Cardiac muscle cell (in vitro differentiated cells and primary cell): ENCODE results near the gene CPB2. TPM values are rescaled to one million over a fixed set of nuclear protein-coding genes. Genes with fewer than 3 reads are reported as not detected.

Experiments used
- DNase-seq, 2 donors: peaks; one replicate each; pipeline versions ENCODE4 v3.0.0 to v3.0.0-alpha.2; 2010 to 2017; ENCODE audit warnings: low read depth in 1 of 2, low spot score in 1 of 2
- H3K27ac ChIP-seq: fragments of 200-600 bp; sonication (generic); 2 replicates; pipeline ENCODE4 v1.5.1; 2016
- H3K27me3 ChIP-seq: fragments of 200-600 bp; sonication (generic); 2 replicates; pipeline ENCODE4 v1.6.0; 2016; ENCODE audit warnings: control low read depth
- H3K36me3 ChIP-seq: fragments of 200-600 bp; sonication (generic); 2 replicates; pipeline ENCODE4 v1.5.1; 2016; ENCODE audit warnings: control low read depth
- H3K4me1 ChIP-seq: fragments of 200-600 bp; sonication (generic); 2 replicates; pipeline ENCODE4 v1.8.1; 2017; ENCODE audit warnings: low read depth, mild to moderate bottlenecking, mixed run types
- H3K4me3 ChIP-seq: fragments of 200-600 bp; sonication (generic); 2 replicates; pipeline ENCODE4 v1.5.1; 2016; ENCODE audit warnings: mild to moderate bottlenecking
- H3K9me3 ChIP-seq: fragments of 200-600 bp; sonication (generic); 2 replicates; pipeline ENCODE4 v1.5.1; 2017; ENCODE audit warnings: low read depth, mild to moderate bottlenecking, control low read depth
- polyA plus RNA-seq: library from polyadenylated mRNA; unstranded; fragments of >200 nt; fragmentation: Nextera tagmentation; extraction: Ambion mirVana; gene quantifications from 2 replicates; pipeline ENCODE4 v1.2.1, GENCODE V29; 2016
- total RNA-seq: library from RNA; depleted of rRNA; stranded (reverse); fragments of >200 nt; gene quantifications from 2 replicates; pipeline ENCODE4 v1.2.3, GENCODE V29; 2016
- TF ChIP-seq, protein P1 (sequence below): IDR thresholded peaks from 2 replicates; pipeline ENCODE4 v1.5.1; 2012; ENCODE audit warnings: low read depth, mild to moderate bottlenecking, low read length

Gene CPB2
- total and polyA plus RNA-seq, 2 experiments from 2014 or later = not detected

DNA sequence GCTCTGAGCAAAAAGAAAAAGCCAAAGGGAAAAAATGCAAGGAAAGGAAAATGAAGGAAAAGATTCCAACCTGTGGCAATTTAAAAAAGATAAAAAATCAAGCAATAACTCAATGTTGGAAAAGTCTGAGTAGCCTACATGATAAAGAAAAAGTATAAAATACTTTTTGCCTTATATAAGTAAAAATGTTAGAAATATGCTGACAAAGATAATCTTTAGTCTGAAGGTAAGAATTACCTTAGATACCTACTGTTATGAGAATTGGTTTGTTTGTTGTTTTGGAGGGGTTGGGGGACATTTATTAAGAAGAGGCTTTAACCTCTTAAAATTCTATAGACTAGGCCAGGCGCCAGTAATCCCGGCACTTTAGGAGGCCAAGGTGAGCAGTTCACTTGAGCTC lies 29.7 kb upstream of the CPB2 start:
- H3K27ac ChIP-seq = no peak overlapping the region

DNA sequence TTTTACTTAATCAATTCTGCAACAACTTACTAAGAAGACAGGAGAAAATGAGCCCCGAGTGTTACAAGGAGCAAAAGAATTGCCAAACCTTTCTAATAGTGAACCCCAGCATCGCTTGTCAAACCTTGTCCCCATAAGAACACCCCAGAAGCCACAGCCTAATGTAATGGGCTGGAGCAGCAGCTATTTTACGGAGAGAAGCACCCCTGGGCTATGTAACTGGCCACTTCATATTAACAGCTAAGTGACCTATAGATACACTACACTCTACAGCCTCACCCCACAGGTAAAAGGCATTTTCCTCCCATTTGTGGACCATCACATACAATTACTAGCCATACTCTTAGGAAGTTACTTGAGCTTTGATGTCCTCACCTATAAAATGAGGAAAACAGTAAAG lies 27.3 kb upstream of the CPB2 start:
- DNase-seq = no peak
- no peaks in the 10 kb centered on the region for H3K36me3 ChIP-seq
- H3K4me3 ChIP-seq = no peak overlapping the region
- H3K27me3 ChIP-seq = no peaks in the 10 kb centered on the region
- H3K9me3 ChIP-seq = no peaks in the 10 kb centered on the region
- TF ChIP-seq, protein P1, sequence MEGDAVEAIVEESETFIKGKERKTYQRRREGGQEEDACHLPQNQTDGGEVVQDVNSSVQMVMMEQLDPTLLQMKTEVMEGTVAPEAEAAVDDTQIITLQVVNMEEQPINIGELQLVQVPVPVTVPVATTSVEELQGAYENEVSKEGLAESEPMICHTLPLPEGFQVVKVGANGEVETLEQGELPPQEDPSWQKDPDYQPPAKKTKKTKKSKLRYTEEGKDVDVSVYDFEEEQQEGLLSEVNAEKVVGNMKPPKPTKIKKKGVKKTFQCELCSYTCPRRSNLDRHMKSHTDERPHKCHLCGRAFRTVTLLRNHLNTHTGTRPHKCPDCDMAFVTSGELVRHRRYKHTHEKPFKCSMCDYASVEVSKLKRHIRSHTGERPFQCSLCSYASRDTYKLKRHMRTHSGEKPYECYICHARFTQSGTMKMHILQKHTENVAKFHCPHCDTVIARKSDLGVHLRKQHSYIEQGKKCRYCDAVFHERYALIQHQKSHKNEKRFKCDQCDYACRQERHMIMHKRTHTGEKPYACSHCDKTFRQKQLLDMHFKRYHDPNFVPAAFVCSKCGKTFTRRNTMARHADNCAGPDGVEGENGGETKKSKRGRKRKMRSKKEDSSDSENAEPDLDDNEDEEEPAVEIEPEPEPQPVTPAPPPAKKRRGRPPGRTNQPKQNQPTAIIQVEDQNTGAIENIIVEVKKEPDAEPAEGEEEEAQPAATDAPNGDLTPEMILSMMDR = no peak
- no peak overlapping the region for H3K27ac ChIP-seq
- peaks cover 4% of the 10 kb centered on the region for H3K4me1 ChIP-seq

More for the DNA sequence above, 29.7 kb upstream of the CPB2 start:
- no peak for DNase-seq
- Histone ChIP-seq H3K27me3 (no peaks in the 10 kb centered on the region), H3K36me3 (no peaks in the 10 kb centered on the region), H3K4me1 (peaks cover 4% of the 10 kb centered on the region), H3K4me3 (no peak overlapping the region), H3K9me3 (no peaks in the 10 kb centered on the region)
- TF ChIP-seq, protein P1 = no peak

GRCh38 chr13:46131705-46132104 lies 26.9 kb upstream of the CPB2 start:
- Histone ChIP-seq H3K9me3 (no peaks in the 10 kb centered on the region), H3K27me3 (no peaks in the 10 kb centered on the region), H3K4me3 (no peak overlapping the region), H3K36me3 (no peaks in the 10 kb centered on the region), H3K27ac (no peak overlapping the region), H3K4me1 (peaks cover 4% of the 10 kb centered on the region)
- TF ChIP-seq, protein P1 = no peak
- no peak for DNase-seq

- H3K36me3 ChIP-seq = no peaks in the 10 kb centered on the region
- H3K27me3 ChIP-seq = no peaks in the 10 kb centered on the region
- no peaks in the 10 kb centered on the region for H3K4me1 ChIP-seq
- TF ChIP-seq, protein P1 = no peak
- no peak overlapping the region for H3K4me3 ChIP-seq
- no peak for DNase-seq
- no peaks in the 10 kb centered on the region for H3K9me3 ChIP-seq
- H3K27ac ChIP-seq = no peak overlapping the region
These were observed 25.3 kb upstream of the CPB2 start for GRCh38 chr13:46129955-46130618.

GRCh38 chr13:46129124-46129523 lies 24.3 kb upstream of the CPB2 start:
- Histone ChIP-seq H3K27ac (no peak overlapping the region), H3K27me3 (no peaks in the 10 kb centered on the region), H3K4me1 (no peaks in the 10 kb centered on the region), H3K36me3 (no peaks in the 10 kb centered on the region), H3K9me3 (no peaks in the 10 kb centered on the region), H3K4me3 (no peak overlapping the region)
- TF ChIP-seq, protein P1 = no peak
- DNase-seq = no peak
